ENCODE results near the gene SLC38A2.
A peak's percentile ranks its signal among the peaks of the same experiment; 100 is the strongest.

Gene SLC38A2

DNA sequence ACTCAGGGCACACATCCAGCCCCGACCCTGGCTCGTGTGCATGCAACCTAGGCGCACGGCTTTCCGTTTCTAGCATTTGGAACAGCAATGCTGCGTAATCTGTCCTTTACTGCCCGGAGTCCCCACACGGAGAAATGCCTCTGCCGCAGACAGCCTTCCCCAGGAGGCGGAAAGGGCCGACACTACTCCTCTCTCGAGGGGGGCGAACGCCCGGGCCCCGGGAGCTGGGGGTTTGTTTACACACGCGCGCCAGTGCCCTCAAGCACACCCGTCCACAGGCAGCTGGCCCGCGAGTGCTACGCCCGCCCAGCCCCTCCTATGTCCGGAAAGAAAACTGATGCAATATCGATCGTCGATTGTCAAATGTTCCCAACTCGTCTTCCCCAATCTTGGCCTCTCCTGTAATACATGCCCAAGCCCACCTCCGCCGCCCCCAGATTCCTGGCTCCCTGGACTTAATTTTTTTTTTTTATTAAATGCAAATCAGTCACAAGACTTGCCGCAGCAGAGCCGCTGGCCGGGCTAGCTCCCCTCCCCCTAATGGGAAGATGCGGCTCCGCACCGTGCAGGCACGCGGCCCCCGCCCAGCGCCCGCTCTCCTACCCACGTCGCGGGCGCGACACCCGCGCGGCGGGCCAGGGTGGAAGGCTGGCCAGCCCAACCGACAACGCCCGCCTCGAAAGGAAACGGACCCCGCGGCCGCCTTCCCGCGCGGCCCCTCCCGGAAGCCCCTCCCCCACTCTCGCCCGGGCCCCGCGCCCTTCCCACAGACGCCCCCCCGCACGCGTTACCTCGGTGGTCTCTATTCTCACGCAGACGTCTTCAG, 642 bp downstream of the SLC38A2 start:
- no peak for DNase-seq (ENCODE audit: low read depth)
- peak overlapping the region; percentile 61 for H3K4me3 ChIP-seq (ENCODE audit: low read length)
- TF ChIP-seq CTCF (IDR thresholded peaks at IDR 0.05; ENCODE audit: insufficient read depth, low read depth, low read length, missing control alignments): no peak

GRCh38 chr12:46370792-46371717, 1.5 kb downstream of the SLC38A2 start:
- peak overlapping the region; percentile 61 for H3K4me3 ChIP-seq (ENCODE audit: low read length)
- no peak for TF ChIP-seq CTCF (IDR thresholded peaks at IDR 0.05; ENCODE audit: insufficient read depth, low read depth, low read length, missing control alignments)
- peak; percentile 78 for DNase-seq (ENCODE audit: low read depth)

DNA sequence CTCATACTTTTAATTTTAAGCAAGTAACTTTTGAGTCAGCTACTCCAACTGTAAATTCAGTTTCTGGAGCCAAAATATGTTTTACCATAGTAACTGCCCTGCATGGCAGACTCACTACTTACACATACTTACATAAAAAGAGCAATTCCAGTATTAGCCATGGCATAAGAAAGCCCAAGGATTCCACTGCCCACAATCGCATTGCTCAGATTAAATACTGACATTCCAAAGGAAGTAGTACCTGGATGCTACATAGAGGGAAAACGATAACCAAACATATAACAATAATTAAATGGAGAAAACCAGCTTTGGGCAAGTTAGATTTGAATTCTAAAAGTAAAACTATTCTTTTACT, 2.2 kb downstream of the SLC38A2 start:
- peak overlapping the region; percentile 61 for H3K4me3 ChIP-seq (ENCODE audit: low read length)
- no peak for TF ChIP-seq CTCF (IDR thresholded peaks at IDR 0.05; ENCODE audit: insufficient read depth, low read depth, low read length, missing control alignments)
- no peak for DNase-seq (ENCODE audit: low read depth)

GRCh38 chr12:46369474-46370379, 2.8 kb downstream of the SLC38A2 start:
- no peak for TF ChIP-seq CTCF (IDR thresholded peaks at IDR 0.05; ENCODE audit: insufficient read depth, low read depth, low read length, missing control alignments)
- H3K4me3 ChIP-seq (ENCODE audit: low read length): peak overlapping the region; percentile 61
- no peak for DNase-seq (ENCODE audit: low read depth)

DNA sequence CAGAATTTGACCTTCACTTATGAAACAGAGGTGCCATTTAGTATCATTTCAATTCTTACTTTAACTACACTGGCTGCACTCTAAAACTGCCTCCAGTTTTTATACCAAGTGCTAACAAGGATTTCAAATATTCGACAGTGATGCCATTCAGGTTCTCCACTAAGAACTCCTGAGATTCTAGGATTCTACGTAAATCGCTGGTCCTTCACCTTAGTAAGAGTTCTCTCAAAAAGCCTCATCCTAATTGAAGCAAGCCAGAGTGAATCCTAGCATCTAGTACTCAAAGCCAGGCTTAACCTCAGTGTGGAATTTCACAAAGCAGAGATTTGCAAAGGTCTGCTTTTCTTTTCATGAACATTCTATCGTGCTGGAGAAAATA, 3.5 kb downstream of the SLC38A2 start:
- no peak for DNase-seq (ENCODE audit: low read depth)
- peak overlapping the region; percentile 61 for H3K4me3 ChIP-seq (ENCODE audit: low read length)
- TF ChIP-seq CTCF (IDR thresholded peaks at IDR 0.05; ENCODE audit: insufficient read depth, low read depth, low read length, missing control alignments): no peak

- no peak for DNase-seq (ENCODE audit: low read depth)
- TF ChIP-seq CTCF (IDR thresholded peaks at IDR 0.05; ENCODE audit: insufficient read depth, low read depth, low read length, missing control alignments): no peak
- H3K4me3 ChIP-seq (ENCODE audit: low read length): peak overlapping the region; percentile 61
Observed at GRCh38 chr12:46368684-46369083, 3.9 kb downstream of the SLC38A2 start.
